NOMO-1 treated with DMSO at 0.1 percent for 48 hours (cell line): ENCODE results near the gene PDE4B.

Experiments used
- DNase-seq: peaks from one replicate; lab custom pipeline; 2025; ENCODE audit not compliant: unreplicated experiment; lab: John Stamatoyannopoulos, UW

Gene PDE4B

GRCh38 chr1:66226985-66227384 is 434.3 kb downstream of the PDE4B start:
- DNase-seq: no peak

- no peak for DNase-seq
These were observed 435.3 kb downstream of the PDE4B start for GRCh38 chr1:66227966-66228365.

GRCh38 chr1:66231217-66231616 is 438.5 kb downstream of the PDE4B start:
- DNase-seq: no peak

DNA sequence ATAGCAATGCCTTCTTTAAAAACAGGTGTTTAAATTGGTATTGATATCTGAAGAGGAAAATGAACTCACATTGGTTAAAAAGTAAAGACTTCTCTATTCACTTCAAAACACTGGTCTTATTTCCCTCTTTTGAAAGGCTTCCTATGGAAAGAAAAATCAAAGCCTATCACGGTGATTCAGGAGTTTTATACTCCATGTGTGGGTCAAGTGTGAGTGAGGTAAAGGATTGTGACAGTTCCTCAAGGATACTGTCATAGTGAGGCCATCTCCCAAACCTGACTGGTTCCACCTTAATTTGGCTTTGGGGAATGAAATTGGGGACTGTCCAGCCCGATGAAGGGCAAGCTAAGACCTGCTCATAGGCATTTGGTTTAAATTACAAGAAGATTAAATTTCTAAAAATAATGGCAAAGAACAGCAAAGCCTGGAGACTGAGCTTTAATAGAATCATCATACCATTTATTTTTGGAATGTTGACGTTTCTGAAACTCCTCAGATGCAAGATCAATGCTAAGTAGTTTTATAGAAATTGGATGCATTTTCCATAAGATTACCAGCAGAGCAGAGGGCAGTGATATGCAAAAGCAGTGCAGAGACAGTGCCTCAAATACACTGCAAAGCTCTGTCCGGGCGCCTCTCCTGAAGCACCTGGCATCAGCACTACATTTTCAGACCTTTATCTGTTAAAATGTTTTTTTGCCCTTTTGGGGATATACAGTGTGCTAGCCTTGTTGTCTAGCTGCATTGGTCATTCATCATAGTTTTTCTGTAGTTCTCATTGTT is 439.2 kb downstream of the PDE4B start:
- no peak for DNase-seq

GRCh38 chr1:66237042-66237441 is 444.3 kb downstream of the PDE4B start:
- no peak for DNase-seq

GRCh38 chr1:66237722-66238479 is 445.2 kb downstream of the PDE4B start:
- DNase-seq: no peak

DNA sequence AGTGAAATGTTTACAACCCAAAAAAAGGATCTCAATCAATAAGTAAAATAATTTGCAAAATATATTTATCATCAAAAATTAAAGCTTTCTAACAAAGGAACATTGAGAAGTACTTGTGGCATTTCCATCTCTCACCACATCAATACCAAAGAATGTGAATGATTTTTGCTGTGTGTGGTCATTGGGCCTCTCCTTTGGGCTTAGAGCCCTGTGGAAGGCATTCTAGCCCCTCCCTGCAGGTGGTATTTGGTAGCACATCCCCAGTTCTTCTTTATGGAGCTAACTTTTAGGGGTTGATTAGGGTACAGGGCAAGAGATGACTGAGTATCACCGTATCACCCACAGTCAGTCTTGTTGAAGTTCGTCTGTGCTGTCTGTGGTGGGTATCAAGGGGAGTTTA is 447.1 kb downstream of the PDE4B start:
- DNase-seq: no peak

DNA sequence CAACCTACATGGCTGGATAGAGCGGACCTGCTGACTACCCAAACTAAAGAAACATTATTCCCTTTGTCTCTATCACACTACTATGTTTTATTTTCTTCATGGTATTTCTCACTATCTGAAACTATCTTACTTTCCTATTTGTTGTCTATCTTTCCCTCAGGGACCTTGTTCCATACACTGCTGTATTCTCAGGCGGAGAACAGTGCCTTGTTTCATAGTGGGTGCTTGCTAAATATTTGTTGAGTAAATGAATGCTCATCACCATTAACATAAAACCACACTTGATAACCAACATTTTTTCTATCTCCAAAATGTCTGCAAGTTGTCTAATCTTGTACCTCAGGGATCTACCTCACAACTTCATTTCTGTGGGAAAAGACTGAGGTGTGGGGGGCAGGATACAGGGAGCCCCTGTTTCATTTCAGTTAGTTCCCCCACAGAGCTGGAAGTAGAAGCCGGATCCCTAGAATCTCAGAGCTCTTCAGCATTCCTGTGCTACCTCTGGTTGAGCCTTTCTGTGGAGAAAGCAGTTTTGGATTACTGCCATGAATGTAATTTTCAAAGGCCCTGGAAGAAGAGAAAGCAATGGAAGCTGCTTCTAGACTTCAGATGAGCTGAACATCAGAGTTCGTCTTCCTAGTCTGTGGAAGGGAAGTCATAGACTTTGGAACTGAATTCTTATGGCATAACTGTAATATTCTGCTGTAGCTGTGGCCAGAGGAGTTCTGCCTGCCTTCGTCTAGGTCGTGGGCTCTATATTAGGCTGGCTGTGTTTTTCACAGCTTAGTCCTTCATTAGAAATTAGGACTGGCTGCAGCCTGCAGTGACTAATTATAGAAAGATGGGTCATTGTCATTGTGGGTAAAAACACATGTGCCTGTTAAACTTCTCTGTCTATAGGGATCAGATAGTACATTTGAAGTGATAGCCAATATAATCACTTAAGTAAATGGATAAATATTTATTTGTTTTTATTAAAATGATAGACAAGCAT is 448.1 kb downstream of the PDE4B start:
- no peak for DNase-seq

- peak; percentile 68 for DNase-seq
These were observed 450.2 kb downstream of the PDE4B start for GRCh38 chr1:66242646-66243547.

DNA sequence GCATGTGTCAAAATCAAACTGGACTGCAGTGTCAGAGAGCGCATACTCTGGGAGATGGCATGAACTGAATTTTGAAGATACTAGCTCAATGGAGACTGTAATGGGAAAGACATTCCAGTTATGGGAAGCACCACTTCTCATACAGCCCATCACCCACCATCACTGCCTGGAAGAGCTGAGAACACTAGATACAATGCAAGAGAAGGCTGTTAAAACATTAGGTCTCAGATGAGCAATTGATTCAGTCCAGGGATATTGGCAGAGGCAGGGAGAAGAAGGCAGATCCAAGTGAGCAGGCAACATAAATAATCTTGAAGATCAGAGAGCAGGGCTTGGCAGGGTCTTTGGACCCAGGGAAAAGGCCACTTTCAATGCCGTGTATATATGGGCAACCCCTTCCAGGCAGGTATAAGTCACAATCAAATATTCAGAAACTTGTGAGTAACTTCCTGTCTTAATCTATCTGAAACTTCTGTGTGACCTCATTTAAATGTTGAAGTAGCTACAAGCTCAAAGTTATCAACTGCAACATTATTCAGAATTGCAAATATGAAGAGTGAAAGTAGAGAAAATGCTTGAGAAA is 450.9 kb downstream of the PDE4B start:
- DNase-seq: no peak

- no peak for DNase-seq
These were observed 451.7 kb downstream of the PDE4B start for GRCh38 chr1:66244429-66244828.

DNA sequence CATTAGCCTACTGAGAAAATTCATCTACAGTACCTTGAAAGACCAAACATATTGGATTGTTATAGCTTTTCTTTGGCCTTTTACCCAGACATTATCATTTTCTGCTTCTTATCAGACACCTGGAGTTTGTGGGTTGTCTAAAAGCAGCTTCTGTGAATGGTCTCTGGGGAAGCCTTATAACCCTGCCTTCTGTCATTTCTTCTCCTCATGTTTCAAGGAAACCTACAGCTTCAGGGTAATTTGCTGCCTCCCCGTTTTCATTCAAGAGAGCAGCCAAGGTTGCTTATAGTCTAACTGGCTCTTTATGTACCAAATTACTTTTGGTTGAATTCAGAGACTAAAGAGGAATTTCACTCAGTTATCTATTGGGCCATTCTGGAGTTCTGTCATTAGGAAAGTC is 453.0 kb downstream of the PDE4B start:
- no peak for DNase-seq

DNA sequence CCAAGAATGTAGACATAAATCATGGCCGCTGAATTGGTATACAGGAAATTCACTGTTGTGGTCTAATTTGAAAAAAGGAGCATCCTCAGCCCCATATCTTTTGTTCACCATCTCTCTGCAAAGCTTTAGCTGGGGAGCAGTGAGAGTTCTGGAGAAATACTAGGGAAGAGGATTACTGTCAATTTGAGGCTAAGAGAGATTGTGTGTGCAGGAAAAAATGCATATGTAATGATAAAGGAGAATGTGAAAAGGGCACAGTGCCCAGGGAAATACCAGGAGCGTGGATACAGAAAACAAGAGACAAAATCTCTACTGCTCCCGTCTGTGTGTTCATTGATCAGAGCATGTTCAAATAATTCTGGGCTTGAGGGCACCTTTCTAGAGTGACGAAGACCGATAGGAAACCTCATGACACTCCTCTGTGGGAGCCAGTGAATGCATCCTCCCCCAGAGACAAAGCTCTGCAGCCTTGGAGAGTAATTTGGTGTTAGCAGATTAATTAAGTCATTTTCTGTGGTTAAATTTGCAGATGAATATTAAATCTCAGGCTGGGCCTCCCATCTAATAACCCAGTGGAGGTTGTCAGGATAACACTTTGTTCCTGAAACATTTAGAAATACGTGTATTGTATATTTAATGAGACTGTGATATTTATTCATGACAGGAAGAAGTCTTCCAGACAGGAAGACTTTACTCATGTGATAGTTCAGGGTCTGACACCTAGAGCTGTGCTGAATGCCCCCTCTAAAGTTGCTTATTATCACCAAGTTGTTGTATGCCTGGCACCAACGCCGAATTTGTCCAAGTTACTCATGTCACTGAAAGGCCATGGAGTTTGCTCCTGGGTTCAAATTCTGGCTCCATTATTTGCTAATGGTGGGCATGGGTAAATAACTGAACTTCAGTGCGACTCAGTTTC is 453.9 kb downstream of the PDE4B start:
- no peak for DNase-seq

- DNase-seq: no peak
These were observed 454.9 kb downstream of the PDE4B start for GRCh38 chr1:66247415-66248208.

DNA sequence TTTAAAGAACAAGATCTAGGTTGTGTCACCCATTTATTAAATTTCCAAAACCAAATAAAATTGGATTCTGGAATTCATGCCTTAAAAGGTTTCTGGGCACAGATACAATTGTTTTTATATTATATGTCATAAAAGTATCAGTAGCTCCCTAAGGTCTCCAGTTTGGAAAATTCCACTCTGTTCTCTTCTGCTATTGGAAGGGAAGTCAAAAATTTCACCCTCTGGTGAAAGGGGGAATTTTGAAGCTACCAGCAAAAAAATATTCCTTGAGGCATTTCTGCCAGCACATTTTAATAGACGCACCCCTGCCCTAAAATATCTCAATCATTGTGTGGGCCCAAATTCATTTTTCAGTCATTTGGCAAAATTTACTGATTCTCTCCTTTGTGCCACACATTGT is 455.6 kb downstream of the PDE4B start:
- DNase-seq: no peak

DNA sequence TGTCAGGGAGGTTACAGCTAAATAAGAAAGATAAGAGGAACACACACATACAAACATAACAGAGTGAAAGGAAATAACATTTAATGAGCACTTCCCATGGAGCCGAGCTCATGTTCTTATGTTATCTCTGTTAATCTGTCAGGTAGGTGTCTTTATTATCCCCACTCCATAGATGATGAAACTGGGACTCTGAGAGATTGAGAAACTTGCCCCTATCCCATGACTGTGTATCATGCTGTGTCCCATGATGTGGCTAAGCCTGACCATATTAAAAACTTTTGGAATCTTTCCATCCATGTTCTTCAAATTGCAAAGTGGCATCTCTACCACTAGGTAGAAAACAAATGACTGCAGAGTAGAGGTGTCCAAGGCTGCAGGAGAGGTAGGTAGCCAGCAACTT is 456.1 kb downstream of the PDE4B start:
- DNase-seq: no peak

DNA sequence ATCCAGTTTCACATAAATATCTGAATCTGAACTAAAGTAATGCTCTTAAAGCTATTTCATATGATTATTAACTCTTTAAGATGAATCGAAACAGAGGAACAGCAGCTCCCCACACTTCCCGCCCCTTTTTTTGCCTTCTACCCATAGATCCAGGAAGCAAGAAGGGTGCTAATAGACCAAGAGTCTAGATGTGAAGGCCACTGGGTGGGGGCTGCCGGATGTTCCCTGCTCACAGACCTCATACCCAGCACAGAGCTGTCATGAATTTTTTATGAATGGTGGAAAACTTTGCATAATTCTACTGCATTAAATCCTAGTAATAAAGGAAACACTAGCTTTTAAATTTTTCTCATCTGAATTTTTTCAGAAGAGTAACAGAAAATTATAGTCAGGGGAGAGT is 457.4 kb downstream of the PDE4B start:
- DNase-seq: no peak

DNA sequence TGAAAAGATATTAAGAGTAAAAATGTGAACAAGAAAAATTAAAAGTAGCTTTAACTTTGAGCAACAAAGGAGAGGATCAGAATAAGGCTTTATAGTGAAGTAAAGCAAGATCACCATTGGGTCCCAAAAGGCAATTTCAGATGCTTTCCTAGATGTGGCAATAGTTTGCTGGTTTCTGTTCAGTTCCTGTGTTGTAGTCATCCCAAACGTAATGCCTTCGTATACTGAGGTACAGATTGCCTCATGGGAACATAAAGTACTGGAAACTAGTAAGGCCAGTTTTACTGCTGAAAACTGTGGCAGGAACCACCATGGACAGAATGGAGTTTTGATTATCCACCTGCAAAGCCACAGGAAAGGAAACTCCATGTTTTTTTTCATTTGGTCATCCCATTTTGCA is 457.8 kb downstream of the PDE4B start:
- DNase-seq: peak; percentile 64
